Measurements from ENCODE around the gene FGD1.

The FGD1 gene

DNA sequence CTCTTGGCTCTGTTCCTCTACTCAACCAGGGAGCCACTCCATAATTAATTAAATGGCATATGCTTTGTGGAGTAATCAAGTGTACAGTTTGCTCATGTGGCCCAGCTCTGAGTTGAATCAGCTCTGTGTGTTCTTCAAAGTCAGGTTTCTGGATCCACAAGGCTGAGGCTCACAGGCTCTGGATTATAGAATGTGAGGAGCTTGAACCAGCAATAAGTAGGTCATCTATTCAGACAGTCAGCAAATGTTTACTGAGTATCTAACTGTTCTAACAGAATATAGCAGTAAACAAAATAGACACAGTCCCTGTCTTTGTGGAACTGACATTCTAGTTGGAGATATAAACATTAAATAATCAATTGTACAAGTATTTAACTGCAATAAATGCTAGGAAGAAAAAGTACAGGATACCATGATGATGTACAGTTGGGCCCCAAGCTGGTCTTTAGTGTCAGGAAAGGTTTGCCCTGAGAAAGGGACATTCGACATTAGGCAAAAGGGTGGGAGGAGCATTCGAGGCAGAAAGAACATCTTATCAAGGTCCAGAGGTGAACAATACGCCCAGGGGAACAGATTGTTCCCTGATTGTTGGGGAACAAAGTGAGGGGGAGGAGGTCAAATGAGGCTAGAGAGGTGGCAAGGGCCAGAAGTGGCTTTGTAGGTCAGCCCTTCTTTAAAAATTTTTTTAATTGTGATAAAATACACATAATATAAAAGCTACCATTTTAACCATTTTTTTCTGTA is 76.3 kb downstream of the FGD1 start:
- no peak overlapping the region for H3K27ac ChIP-seq (ENCODE audit: low read depth, low read length)
- no peak overlapping the region for H3K9ac ChIP-seq (ENCODE audit: low read length)
- H4K20me1 ChIP-seq (ENCODE audit: low read depth, low read length) = no peaks in the 10 kb centered on the region
- no peak overlapping the region for H2AFZ ChIP-seq (ENCODE audit: low read depth, low read length, severe bottlenecking)
- no peaks in the 10 kb centered on the region for H3K9me2 ChIP-seq (replicated peaks; ENCODE audit: insufficient read depth, low read length)
- TF ChIP-seq, protein P1, sequence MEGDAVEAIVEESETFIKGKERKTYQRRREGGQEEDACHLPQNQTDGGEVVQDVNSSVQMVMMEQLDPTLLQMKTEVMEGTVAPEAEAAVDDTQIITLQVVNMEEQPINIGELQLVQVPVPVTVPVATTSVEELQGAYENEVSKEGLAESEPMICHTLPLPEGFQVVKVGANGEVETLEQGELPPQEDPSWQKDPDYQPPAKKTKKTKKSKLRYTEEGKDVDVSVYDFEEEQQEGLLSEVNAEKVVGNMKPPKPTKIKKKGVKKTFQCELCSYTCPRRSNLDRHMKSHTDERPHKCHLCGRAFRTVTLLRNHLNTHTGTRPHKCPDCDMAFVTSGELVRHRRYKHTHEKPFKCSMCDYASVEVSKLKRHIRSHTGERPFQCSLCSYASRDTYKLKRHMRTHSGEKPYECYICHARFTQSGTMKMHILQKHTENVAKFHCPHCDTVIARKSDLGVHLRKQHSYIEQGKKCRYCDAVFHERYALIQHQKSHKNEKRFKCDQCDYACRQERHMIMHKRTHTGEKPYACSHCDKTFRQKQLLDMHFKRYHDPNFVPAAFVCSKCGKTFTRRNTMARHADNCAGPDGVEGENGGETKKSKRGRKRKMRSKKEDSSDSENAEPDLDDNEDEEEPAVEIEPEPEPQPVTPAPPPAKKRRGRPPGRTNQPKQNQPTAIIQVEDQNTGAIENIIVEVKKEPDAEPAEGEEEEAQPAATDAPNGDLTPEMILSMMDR (IDR thresholded peaks at IDR 0.05; ENCODE audit: insufficient read depth, low read length, poor library complexity, severe bottlenecking) = no peak
- TF ChIP-seq EZH2phosphoT487 (conservative IDR thresholded peaks at IDR 0.05; ENCODE audit: low read length) = no peak
- H3K4me2 ChIP-seq (ENCODE audit: low read depth, low read length, poor library complexity, severe bottlenecking) = no peak overlapping the region
- no peaks in the 10 kb centered on the region for H3K27me3 ChIP-seq (ENCODE audit: low read length)
- no peaks in the 10 kb centered on the region for H3K9me3 ChIP-seq (ENCODE audit: insufficient read depth, low read length)
- H3K36me3 ChIP-seq (ENCODE audit: low read length) = no peaks in the 10 kb centered on the region
- no peaks in the 10 kb centered on the region for H3F3A ChIP-seq (ENCODE audit: insufficient read depth)
- H3K79me2 ChIP-seq (ENCODE audit: insufficient read depth, low read length) = no peaks in the 10 kb centered on the region
- H3K4me3 ChIP-seq (ENCODE audit: insufficient read depth, low read length, poor library complexity, severe bottlenecking) = no peak overlapping the region

DNA sequence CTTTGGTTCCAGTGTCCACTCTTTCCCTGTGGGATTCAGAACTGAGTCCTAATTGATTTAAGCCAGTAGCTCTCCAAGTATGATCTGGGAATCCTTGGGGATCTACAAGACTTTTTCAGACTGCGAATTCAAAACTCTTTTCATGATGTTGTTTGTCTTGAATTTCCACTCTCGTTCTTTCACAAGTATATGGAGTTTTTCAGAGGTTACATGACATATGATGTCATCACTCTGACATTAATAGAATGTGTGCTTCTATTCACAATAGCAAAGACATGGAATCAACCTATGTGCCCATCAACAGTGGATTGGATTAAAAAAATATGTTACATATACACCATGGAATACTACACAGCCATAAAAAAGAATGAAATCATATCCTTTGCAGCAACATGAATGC is 79.1 kb downstream of the FGD1 start:
- H4K20me1 ChIP-seq (ENCODE audit: low read depth, low read length) = no peaks in the 10 kb centered on the region
- H3K27me3 ChIP-seq (ENCODE audit: low read length) = no peaks in the 10 kb centered on the region
- H3K9me2 ChIP-seq (replicated peaks; ENCODE audit: insufficient read depth, low read length) = no peaks in the 10 kb centered on the region
- no peaks in the 10 kb centered on the region for H3K9me3 ChIP-seq (ENCODE audit: insufficient read depth, low read length)
- H3K36me3 ChIP-seq (ENCODE audit: low read length) = no peaks in the 10 kb centered on the region
- no peak overlapping the region for H3K27ac ChIP-seq (ENCODE audit: low read depth, low read length)
- H3K9ac ChIP-seq (ENCODE audit: low read length) = no peak overlapping the region
- no peak overlapping the region for H2AFZ ChIP-seq (ENCODE audit: low read depth, low read length, severe bottlenecking)
- H3K4me3 ChIP-seq (ENCODE audit: insufficient read depth, low read length, poor library complexity, severe bottlenecking) = no peak overlapping the region
- no peaks in the 10 kb centered on the region for H3K79me2 ChIP-seq (ENCODE audit: insufficient read depth, low read length)
- no peaks in the 10 kb centered on the region for H3F3A ChIP-seq (ENCODE audit: insufficient read depth)
- TF ChIP-seq EZH2phosphoT487 (conservative IDR thresholded peaks at IDR 0.05; ENCODE audit: low read length) = no peak
- TF ChIP-seq, protein P1 (IDR thresholded peaks at IDR 0.05; ENCODE audit: insufficient read depth, low read length, poor library complexity, severe bottlenecking) = no peak
- no peak overlapping the region for H3K4me2 ChIP-seq (ENCODE audit: low read depth, low read length, poor library complexity, severe bottlenecking)

DNA sequence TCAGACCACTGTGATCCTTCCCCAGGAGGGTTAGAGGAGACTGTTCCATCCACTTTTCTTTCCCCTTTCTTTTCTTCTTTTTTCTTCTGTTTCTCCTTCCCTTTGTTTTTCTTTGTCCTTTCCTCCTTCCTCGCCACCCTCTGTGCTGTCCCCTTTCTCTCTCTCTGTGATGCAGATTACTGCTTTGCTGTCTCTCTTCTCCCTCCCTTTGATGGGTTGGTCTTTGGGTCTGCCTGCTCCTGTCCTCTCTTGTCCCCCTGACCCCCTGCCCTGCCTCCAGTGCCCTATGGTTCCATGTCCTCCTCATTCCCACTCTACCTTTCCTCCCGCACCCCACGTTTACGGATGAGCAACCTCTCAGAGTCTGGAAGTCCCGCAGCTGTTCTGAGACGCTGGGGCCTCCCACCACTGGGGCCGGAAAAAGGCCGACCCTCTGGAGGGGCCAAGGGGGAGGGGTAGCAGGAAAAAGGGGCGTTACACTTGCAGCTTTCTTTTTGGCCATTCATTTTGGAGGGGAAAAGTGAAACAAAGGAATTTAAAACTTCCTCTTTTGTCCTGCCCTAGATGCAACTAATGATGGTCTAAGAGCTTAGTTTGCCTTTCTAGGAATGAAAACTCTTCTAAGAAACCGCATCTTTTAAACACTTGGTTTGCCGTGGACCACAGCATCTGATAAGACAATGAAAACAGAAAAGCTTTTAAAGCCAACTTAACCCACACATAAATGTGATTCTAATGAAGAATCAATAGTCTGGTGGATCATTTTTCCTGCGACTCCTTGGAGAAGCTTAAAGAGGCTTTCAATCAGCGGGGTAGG is 80.3 kb downstream of the FGD1 start:
- no peaks in the 10 kb centered on the region for H3K36me3 ChIP-seq (ENCODE audit: low read length)
- H3K79me2 ChIP-seq (ENCODE audit: insufficient read depth, low read length) = no peaks in the 10 kb centered on the region
- no peak overlapping the region for H2AFZ ChIP-seq (ENCODE audit: low read depth, low read length, severe bottlenecking)
- no peaks in the 10 kb centered on the region for H3K9me3 ChIP-seq (ENCODE audit: insufficient read depth, low read length)
- no peak overlapping the region for H3K4me3 ChIP-seq (ENCODE audit: insufficient read depth, low read length, poor library complexity, severe bottlenecking)
- no peak for TF ChIP-seq EZH2phosphoT487 (conservative IDR thresholded peaks at IDR 0.05; ENCODE audit: low read length)
- TF ChIP-seq, protein P1 (IDR thresholded peaks at IDR 0.05; ENCODE audit: insufficient read depth, low read length, poor library complexity, severe bottlenecking) = no peak
- no peak overlapping the region for H3K9ac ChIP-seq (ENCODE audit: low read length)
- no peaks in the 10 kb centered on the region for H3F3A ChIP-seq (ENCODE audit: insufficient read depth)
- no peak overlapping the region for H3K4me2 ChIP-seq (ENCODE audit: low read depth, low read length, poor library complexity, severe bottlenecking)
- no peaks in the 10 kb centered on the region for H3K27me3 ChIP-seq (ENCODE audit: low read length)
- no peaks in the 10 kb centered on the region for H4K20me1 ChIP-seq (ENCODE audit: low read depth, low read length)
- no peak overlapping the region for H3K27ac ChIP-seq (ENCODE audit: low read depth, low read length)
- no peaks in the 10 kb centered on the region for H3K9me2 ChIP-seq (replicated peaks; ENCODE audit: insufficient read depth, low read length)
